K562 (cell line): ENCODE results near the gene PIGV. TPM values are rescaled to one million over a fixed set of nuclear protein-coding genes. Genes with fewer than 3 reads are reported as not detected.

Experiments
- BCL6 ChIP-seq: fragments of 250-450 bp; sonication (Bioruptor Pico); IDR thresholded peaks from 2 replicates; pipeline ENCODE4 v1.4.0; 2020
- ZNF24 ChIP-seq: fragments of 450-650 bp; IDR thresholded peaks from 2 replicates; pipeline ENCODE4 v1.6.1; 2016
- polyA plus RNA-seq, 8 experiments: library from polyadenylated mRNA; depleted of rRNA in 4 of 8; stranded (reverse) in 5 of 8; unstranded in 3 of 8; fragments of >200 nt; fragmentation: Nextera tagmentation in 2 of 8; fragmentation: Illumina TruSeq in 1 of 8; extraction: Ambion mirVana in 2 of 8; extraction: Trizol in 1 of 8; gene quantifications; 2 replicates each; pipeline versions ENCODE4 v1.2.1 to v1.2.3, GENCODE V29; 2011 to 2014; ENCODE audit warnings: inconsistent platforms in 1 of 8, missing spikeins in 1 of 8
- total RNA-seq, 7 experiments: library from RNA; depleted of rRNA in 6 of 7; stranded (reverse); fragments of >200 nt in 6 of 7; fragmentation: Illumina TruSeq in 2 of 7; extraction: Trizol in 2 of 7; gene quantifications; 2 replicates each; pipeline versions ENCODE4 v1.2.1 to v1.2.3, GENCODE V29; 2011 to 2021; ENCODE audit warnings: low replicate concordance in 1 of 7
- TF ChIP-seq, protein P1 (sequence below): sonication (generic); formaldehyde crosslinking; IDR thresholded peaks from 2 replicates; pipeline ENCODE4 v1.8.1; 2023; ENCODE audit warnings: mild to moderate bottlenecking, missing genetic modification reagents
- TF ChIP-seq, protein P2 (sequence below): fragments of 450-650 bp; IDR thresholded peaks from 2 replicates; pipeline ENCODE4 v1.6.1; 2018; ENCODE audit not compliant: partially characterized antibody

PIGV gene
- total and polyA plus RNA-seq, 9 of the 15 experiments (the other 6 are each of a cell fraction or from before 2014, with no cell fraction given), result 8.4 to 21.8 (median 11.7) TPM

DNA sequence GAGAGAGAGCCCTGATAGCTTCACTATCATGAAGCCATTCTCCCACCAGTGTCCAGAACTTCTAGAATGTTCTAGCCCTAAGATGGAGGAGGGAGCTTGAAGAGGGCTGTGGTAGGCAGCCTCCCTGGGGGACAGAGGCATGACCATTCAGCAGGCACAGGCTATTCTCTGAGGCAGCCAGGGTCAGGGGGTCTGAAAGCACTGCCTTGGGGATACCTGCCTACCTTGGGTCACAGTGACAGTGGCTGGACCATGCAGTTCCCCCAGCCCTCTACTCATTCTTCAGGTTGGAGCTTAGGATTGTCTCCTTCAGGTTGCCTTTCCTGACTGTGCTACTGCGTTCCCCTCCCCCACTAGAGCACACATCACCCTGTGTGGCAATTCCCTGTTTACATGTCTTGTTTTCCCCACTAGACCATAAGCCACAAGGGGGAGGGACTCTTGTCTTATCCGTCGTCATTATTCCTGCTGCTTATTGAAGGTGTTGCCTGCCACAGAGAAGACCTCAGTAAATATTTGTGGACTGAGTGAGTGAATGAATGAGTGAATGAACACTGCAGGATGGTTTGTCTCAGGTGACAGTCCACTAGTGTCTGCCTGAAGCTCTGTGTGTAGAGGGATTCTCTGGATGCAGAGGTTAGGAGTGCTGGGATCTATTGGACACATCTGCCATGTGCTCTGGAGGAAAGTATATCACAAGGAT, 43.9 kb downstream of the PIGV start (continued):
- TF ChIP-seq, protein P1, sequence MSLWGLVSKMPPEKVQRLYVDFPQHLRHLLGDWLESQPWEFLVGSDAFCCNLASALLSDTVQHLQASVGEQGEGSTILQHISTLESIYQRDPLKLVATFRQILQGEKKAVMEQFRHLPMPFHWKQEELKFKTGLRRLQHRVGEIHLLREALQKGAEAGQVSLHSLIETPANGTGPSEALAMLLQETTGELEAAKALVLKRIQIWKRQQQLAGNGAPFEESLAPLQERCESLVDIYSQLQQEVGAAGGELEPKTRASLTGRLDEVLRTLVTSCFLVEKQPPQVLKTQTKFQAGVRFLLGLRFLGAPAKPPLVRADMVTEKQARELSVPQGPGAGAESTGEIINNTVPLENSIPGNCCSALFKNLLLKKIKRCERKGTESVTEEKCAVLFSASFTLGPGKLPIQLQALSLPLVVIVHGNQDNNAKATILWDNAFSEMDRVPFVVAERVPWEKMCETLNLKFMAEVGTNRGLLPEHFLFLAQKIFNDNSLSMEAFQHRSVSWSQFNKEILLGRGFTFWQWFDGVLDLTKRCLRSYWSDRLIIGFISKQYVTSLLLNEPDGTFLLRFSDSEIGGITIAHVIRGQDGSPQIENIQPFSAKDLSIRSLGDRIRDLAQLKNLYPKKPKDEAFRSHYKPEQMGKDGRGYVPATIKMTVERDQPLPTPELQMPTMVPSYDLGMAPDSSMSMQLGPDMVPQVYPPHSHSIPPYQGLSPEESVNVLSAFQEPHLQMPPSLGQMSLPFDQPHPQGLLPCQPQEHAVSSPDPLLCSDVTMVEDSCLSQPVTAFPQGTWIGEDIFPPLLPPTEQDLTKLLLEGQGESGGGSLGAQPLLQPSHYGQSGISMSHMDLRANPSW (CRISPR knock-in tag), result no peak
- TF ChIP-seq BCL6 (no peak), ZNF24 (peak; percentile 58; the same call in 1 of the 2 replicates)
- TF ChIP-seq, protein P2, sequence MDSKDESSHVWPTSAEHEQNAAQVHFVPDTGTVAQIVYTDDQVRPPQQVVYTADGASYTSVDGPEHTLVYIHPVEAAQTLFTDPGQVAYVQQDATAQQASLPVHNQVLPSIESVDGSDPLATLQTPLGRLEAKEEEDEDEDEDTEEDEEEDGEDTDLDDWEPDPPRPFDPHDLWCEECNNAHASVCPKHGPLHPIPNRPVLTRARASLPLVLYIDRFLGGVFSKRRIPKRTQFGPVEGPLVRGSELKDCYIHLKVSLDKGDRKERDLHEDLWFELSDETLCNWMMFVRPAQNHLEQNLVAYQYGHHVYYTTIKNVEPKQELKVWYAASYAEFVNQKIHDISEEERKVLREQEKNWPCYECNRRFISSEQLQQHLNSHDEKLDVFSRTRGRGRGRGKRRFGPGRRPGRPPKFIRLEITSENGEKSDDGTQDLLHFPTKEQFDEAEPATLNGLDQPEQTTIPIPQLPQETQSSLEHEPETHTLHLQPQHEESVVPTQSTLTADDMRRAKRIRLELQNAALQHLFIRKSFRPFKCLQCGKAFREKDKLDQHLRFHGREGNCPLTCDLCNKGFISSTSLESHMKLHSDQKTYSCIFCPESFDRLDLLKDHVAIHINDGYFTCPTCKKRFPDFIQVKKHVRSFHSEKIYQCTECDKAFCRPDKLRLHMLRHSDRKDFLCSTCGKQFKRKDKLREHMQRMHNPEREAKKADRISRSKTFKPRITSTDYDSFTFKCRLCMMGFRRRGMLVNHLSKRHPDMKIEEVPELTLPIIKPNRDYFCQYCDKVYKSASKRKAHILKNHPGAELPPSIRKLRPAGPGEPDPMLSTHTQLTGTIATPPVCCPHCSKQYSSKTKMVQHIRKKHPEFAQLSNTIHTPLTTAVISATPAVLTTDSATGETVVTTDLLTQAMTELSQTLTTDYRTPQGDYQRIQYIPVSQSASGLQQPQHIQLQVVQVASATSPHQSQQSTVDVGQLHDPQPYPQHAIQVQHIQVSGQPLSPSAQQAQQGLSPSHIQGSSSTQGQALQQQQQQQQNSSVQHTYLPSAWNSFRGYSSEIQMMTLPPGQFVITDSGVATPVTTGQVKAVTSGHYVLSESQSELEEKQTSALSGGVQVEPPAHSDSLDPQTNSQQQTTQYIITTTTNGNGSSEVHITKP, result no peak
